GM19099 (cell line): ENCODE measurements around the gene HTD2.

Source experiments
- POLR2A ChIP-seq: IDR thresholded peaks from 3 replicates; pipeline ENCODE4 v1.6.1; 2011; ENCODE audit warnings: low read depth; ENCODE audit not compliant: insufficient read length; ENCODE audit errors: extremely low read depth

Gene HTD2

GRCh38 chr3:58361866-58362265, 55.5 kb downstream of the HTD2 start:
- TF ChIP-seq POLR2A, result no peak

GRCh38 chr3:58366699-58367098, 60.4 kb downstream of the HTD2 start:
- no peak for TF ChIP-seq POLR2A

GRCh38 chr3:58369038-58369437, 62.7 kb downstream of the HTD2 start:
- TF ChIP-seq POLR2A, result no peak
